ENCODE measurements around the gene CFAP54.

Gene CFAP54

GRCh38 chr12:96534339-96534738 is 45.0 kb downstream of the CFAP54 start (continued):
- TF ChIP-seq POU6F1 (CRISPR knock-in tag; IDR thresholded peaks at IDR 0.05; ENCODE audit: borderline replicate concordance, low read depth) = no peak
- TF ChIP-seq ESRRG (CRISPR knock-in tag; IDR thresholded peaks at IDR 0.05) = no peak

- ATAC-seq = no peak
These were observed 59.0 kb downstream of the CFAP54 start for GRCh38 chr12:96548384-96548783.

GRCh38 chr12:96549341-96549740 is 60.0 kb downstream of the CFAP54 start:
- no peak for ATAC-seq
- no peak for TF ChIP-seq ZFP3 (CRISPR knock-in tag; IDR thresholded peaks at IDR 0.05)
- TF ChIP-seq BACH2 (CRISPR knock-in tag; IDR thresholded peaks at IDR 0.05; ENCODE audit: borderline replicate concordance) = no peak
- no peak for TF ChIP-seq ZC3H10 (CRISPR knock-in tag; IDR thresholded peaks at IDR 0.05)

More at GRCh38 chr12:96548384-96548783, 59.0 kb downstream of the CFAP54 start:
- TF ChIP-seq SNAI2 (CRISPR knock-in tag; IDR thresholded peaks at IDR 0.05) (no peak), PPARA (CRISPR knock-in tag; IDR thresholded peaks at IDR 0.05; ENCODE audit: borderline replicate concordance) (no peak), POU6F1 (CRISPR knock-in tag; IDR thresholded peaks at IDR 0.05; ENCODE audit: borderline replicate concordance, low read depth) (no peak), BACH2 (CRISPR knock-in tag; IDR thresholded peaks at IDR 0.05; ENCODE audit: borderline replicate concordance) (no peak)

GRCh38 chr12:96570579-96570978 is 81.2 kb downstream of the CFAP54 start:
- no peak for TF ChIP-seq ZC3H10 (CRISPR knock-in tag; IDR thresholded peaks at IDR 0.05)
- TF ChIP-seq ESRRG (CRISPR knock-in tag; IDR thresholded peaks at IDR 0.05) = no peak
- no peak for ATAC-seq

GRCh38 chr12:96571101-96571862 is 81.9 kb downstream of the CFAP54 start:
- TF ChIP-seq CSDC2 (CRISPR knock-in tag; IDR thresholded peaks at IDR 0.05) = no peak
- TF ChIP-seq POU6F1 (CRISPR knock-in tag; IDR thresholded peaks at IDR 0.05; ENCODE audit: borderline replicate concordance, low read depth) = no peak
- TF ChIP-seq BACH2 (CRISPR knock-in tag; IDR thresholded peaks at IDR 0.05; ENCODE audit: borderline replicate concordance) = no peak
- TF ChIP-seq TCF4 (CRISPR knock-in tag; IDR thresholded peaks at IDR 0.05; ENCODE audit: borderline replicate concordance) = no peak
- TF ChIP-seq ZNF8 (CRISPR knock-in tag; IDR thresholded peaks at IDR 0.05) = no peak
- no peak for TF ChIP-seq ZFP30 (CRISPR knock-in tag; IDR thresholded peaks at IDR 0.05)
- TF ChIP-seq TSHZ2 (CRISPR knock-in tag; IDR thresholded peaks at IDR 0.05) = no peak
- no peak for TF ChIP-seq ZNF565 (CRISPR knock-in tag; conservative IDR thresholded peaks at IDR 0.05; ENCODE audit: low read depth)
- ATAC-seq = no peak

GRCh38 chr12:96578526-96579125 is 89.2 kb downstream of the CFAP54 start:
- peak; percentile 93 for ATAC-seq
- TF ChIP-seq ISL1 (CRISPR knock-in tag; IDR thresholded peaks at IDR 0.05) (no peak), RARB (CRISPR knock-in tag; IDR thresholded peaks at IDR 0.05) (no peak), ARNTL (CRISPR knock-in tag; IDR thresholded peaks at IDR 0.05; ENCODE audit: borderline replicate concordance, low read depth) (no peak), GLIS3 (CRISPR knock-in tag; IDR thresholded peaks at IDR 0.05) (no peak), CREB5 (CRISPR knock-in tag; IDR thresholded peaks at IDR 0.05; ENCODE audit: low read depth) (no peak), ZNF70 (CRISPR knock-in tag; IDR thresholded peaks at IDR 0.05) (no peak), CSRNP3 (CRISPR knock-in tag; IDR thresholded peaks at IDR 0.05) (no peak)

All from SK-N-SH treated with all-trans-retinoic acid at 6 μM for 48 hours (cell line).